Measurements from ENCODE around the gene ZNF497. TPM values are rescaled to one million over a fixed set of nuclear protein-coding genes. Genes with fewer than 3 reads are reported as not detected.
A peak's percentile ranks its signal among the peaks of the same experiment; 100 is the strongest.

The ZNF497 gene
- total and polyA plus RNA-seq, 2 donors (not counting 1 experiment from before 2014, with no cell fraction given), result 1.6 to 2.7 TPM

GRCh38 chr19:58345558-58345957 is 17.0 kb downstream of the ZNF497 start:
- Histone ChIP-seq H3K4me3 (ENCODE audit: control extremely low read depth in 1 of 5, extremely low read depth in 1 of 5, insufficient read depth in 1 of 5, low read depth in 2 of 5, low read length in 4 of 5) (no peak overlapping the region), H3K4me1 (ENCODE audit: control insufficient read depth in 2 of 2, insufficient read depth in 2 of 2, low read length in 2 of 2) (peaks cover 16 to 28% of the 10 kb centered on the region in 2 donors), H3K79me2 (ENCODE audit: control insufficient read depth, insufficient read depth, low read length) (peaks cover 6% of the 10 kb centered on the region), H2AFZ (ENCODE audit: insufficient read depth, low read depth, low read length, poor library complexity, severe bottlenecking) (no peak overlapping the region), H3K27me3 (replicated peaks in 1 of 4; ENCODE audit: control extremely low read depth in 1 of 4, control insufficient read depth in 3 of 4, insufficient read depth in 4 of 4, low read length in 3 of 4) (no peaks in the 10 kb centered on the region), H3K4me2 (replicated peaks; ENCODE audit: low read depth, low read length, poor library complexity, severe bottlenecking) (no peak overlapping the region), H3K36me3 (replicated peaks in 1 of 2; ENCODE audit: control extremely low read depth in 1 of 2, control insufficient read depth in 1 of 2, extremely low read depth in 1 of 2, insufficient read depth in 2 of 2, low read length in 1 of 2) (no peaks in the 10 kb centered on the region), H3K9ac (ENCODE audit: low read length) (no peak overlapping the region), H3K9me3 (ENCODE audit: control extremely low read depth in 1 of 3, control insufficient read depth in 2 of 3, insufficient read depth in 1 of 3, low read length in 2 of 3) (peaks cover 0 to 8% (median 0%) of the 10 kb centered on the region in 3 donors), H3K27ac (ENCODE audit: low read length in 2 of 2) (no peak overlapping the region), H4K20me1 (ENCODE audit: control insufficient read depth, insufficient read depth, low read length, poor library complexity, severe bottlenecking) (peaks cover under 1% of the 10 kb centered on the region)
- peak overlapping the region; percentile 71 for H3K27ac Mint-ChIP-seq
- H3K4me3 Mint-ChIP-seq, result peak overlapping the region; percentile 96
- intact Hi-C loops (cut with micrococcal nuclease), result loop anchor here (5.0 kb wide), 1 partner anchor 62 kb away; the partner anchor contains the start of gene ZNF584
- H3K9me3 Mint-ChIP-seq (ENCODE audit: insufficient read depth), result no peaks in the 10 kb centered on the region
- no peaks in the 10 kb centered on the region for H3K27me3 Mint-ChIP-seq
- ChIA-PET POLR2A (no interaction called here), CTCF (no interaction called here)
- H3K4me1 Mint-ChIP-seq, result peaks cover 27% of the 10 kb centered on the region
- no peak for TF ChIP-seq EZH2 (IDR thresholded peaks at IDR 0.05; ENCODE audit: borderline replicate concordance, insufficient read depth, low read depth, low read length, poor library complexity, severe bottlenecking)
- TF ChIP-seq, protein P1, sequence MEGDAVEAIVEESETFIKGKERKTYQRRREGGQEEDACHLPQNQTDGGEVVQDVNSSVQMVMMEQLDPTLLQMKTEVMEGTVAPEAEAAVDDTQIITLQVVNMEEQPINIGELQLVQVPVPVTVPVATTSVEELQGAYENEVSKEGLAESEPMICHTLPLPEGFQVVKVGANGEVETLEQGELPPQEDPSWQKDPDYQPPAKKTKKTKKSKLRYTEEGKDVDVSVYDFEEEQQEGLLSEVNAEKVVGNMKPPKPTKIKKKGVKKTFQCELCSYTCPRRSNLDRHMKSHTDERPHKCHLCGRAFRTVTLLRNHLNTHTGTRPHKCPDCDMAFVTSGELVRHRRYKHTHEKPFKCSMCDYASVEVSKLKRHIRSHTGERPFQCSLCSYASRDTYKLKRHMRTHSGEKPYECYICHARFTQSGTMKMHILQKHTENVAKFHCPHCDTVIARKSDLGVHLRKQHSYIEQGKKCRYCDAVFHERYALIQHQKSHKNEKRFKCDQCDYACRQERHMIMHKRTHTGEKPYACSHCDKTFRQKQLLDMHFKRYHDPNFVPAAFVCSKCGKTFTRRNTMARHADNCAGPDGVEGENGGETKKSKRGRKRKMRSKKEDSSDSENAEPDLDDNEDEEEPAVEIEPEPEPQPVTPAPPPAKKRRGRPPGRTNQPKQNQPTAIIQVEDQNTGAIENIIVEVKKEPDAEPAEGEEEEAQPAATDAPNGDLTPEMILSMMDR (IDR thresholded peaks at IDR 0.05), result no peak
- 100% methylated on average over 2 of the region's 5 CpGs for WGBS (ENCODE audit: insufficient coverage)
- no peak for ATAC-seq (ENCODE audit: low read depth)
- DNase-seq, result no peak

- no peaks in the 10 kb centered on the region for H3K27me3 Mint-ChIP-seq
- POLR2A ChIA-PET, result no interaction called here
Observed at GRCh38 chr19:58338825-58339558, 23.6 kb downstream of the ZNF497 start.

More at GRCh38 chr19:58338825-58339558, 23.6 kb downstream of the ZNF497 start:
- H3K9ac ChIP-seq (ENCODE audit: low read length), result no peak overlapping the region
- no peak overlapping the region for H3K27ac ChIP-seq (ENCODE audit: low read length in 2 of 2)
- ATAC-seq (ENCODE audit: low read depth) (no peak), DNase-seq (no peak)
- H3K4me1 ChIP-seq (ENCODE audit: control insufficient read depth in 2 of 2, insufficient read depth in 2 of 2, low read length in 2 of 2), result no peaks in the 10 kb centered on the region
- no peak overlapping the region for H3K4me3 ChIP-seq (ENCODE audit: control extremely low read depth in 1 of 5, extremely low read depth in 1 of 5, insufficient read depth in 1 of 5, low read depth in 2 of 5, low read length in 4 of 5)
- H3K27me3 ChIP-seq (replicated peaks in 1 of 4; ENCODE audit: control extremely low read depth in 1 of 4, control insufficient read depth in 3 of 4, insufficient read depth in 4 of 4, low read length in 3 of 4), result no peaks in the 10 kb centered on the region
- no peak overlapping the region for H3K4me3 Mint-ChIP-seq
- peaks cover 2 to 34% of the 10 kb centered on the region in 2 experiments for H3K36me3 ChIP-seq (replicated peaks in 1 of 2; ENCODE audit: control extremely low read depth in 1 of 2, control insufficient read depth in 1 of 2, extremely low read depth in 1 of 2, insufficient read depth in 2 of 2, low read length in 1 of 2)
- H4K20me1 ChIP-seq (ENCODE audit: control insufficient read depth, insufficient read depth, low read length, poor library complexity, severe bottlenecking), result no peaks in the 10 kb centered on the region
- no peaks in the 10 kb centered on the region for H3K4me1 Mint-ChIP-seq
- intact Hi-C loops (cut with micrococcal nuclease), result no loop called here
- H3K9me3 Mint-ChIP-seq (ENCODE audit: insufficient read depth), result no peaks in the 10 kb centered on the region
- CTCF ChIA-PET, result no interaction called here
- H3K4me2 ChIP-seq (replicated peaks; ENCODE audit: low read depth, low read length, poor library complexity, severe bottlenecking), result no peak overlapping the region
- TF ChIP-seq, protein P1 (IDR thresholded peaks at IDR 0.05), result no peak
- no peak for TF ChIP-seq EZH2 (IDR thresholded peaks at IDR 0.05; ENCODE audit: borderline replicate concordance, insufficient read depth, low read depth, low read length, poor library complexity, severe bottlenecking)
- H3K27ac Mint-ChIP-seq, result no peak overlapping the region
- H2AFZ ChIP-seq (ENCODE audit: insufficient read depth, low read depth, low read length, poor library complexity, severe bottlenecking), result no peak overlapping the region
- H3K79me2 ChIP-seq (ENCODE audit: control insufficient read depth, insufficient read depth, low read length), result peaks cover 4% of the 10 kb centered on the region
- peaks cover 0 to 16% (median 0%) of the 10 kb centered on the region in 3 donors for H3K9me3 ChIP-seq (ENCODE audit: control extremely low read depth in 1 of 3, control insufficient read depth in 2 of 3, insufficient read depth in 1 of 3, low read length in 2 of 3)
- 95% methylated on average over 29 of the region's 30 CpGs for WGBS (ENCODE audit: insufficient coverage)

Measured in B cell (primary cell).